Pancreas (tissue), 10 donors: Measurements from ENCODE around the gene GAB1. TPM values are rescaled to one million over a fixed set of nuclear protein-coding genes. Genes with fewer than 3 reads are reported as not detected.
"Not testable (repeated sequence)": the region's sequence is repeated elsewhere in the genome, so short reads cannot be mapped to it uniquely, and the experiment has no call there.

Experiments used
- ATAC-seq, 4 donors: fragments of 200-7000 bp; cut with Tn5 transposase; one replicate each; pipeline versions ENCODE4 v1.8.0 to v1.9.1; 2020; ENCODE audit warnings: mild to moderate bottlenecking in 4 of 4, moderate library complexity in 4 of 4
- DNase-seq, 6 donors: peaks; one replicate each; pipeline ENCODE4 v3.0.0-alpha.2; 2020
- FAIRE-seq: peaks from 2 replicates; lab custom pipeline; 2012; peaks lifted over from hg19 to GRCh38; lab: Jason Lieb, UNC
- H3K27ac ChIP-seq, 4 donors: fragments of 200-600 bp; sonication (generic); 1 replicate in 3 of 4; 2 replicates in 1 of 4; pipeline versions ENCODE4 v1.5.0 to v1.8.0; 2020
- H3K27me3 ChIP-seq, 4 donors: fragments of 200-600 bp; one replicate each; pipeline ENCODE4 v1.8.0; 2021
- H3K36me3 ChIP-seq, 3 donors: fragments of 200-600 bp; sonication (generic) in 1 of 3; one replicate each; pipeline versions ENCODE4 v1.5.0 to v1.8.0; 2020 to 2021
- H3K4me1 ChIP-seq, 3 donors: fragments of 200-600 bp; one replicate each; pipeline ENCODE4 v1.8.0; 2021
- H3K4me3 ChIP-seq, 4 donors: fragments of 200-600 bp; sonication (generic) in 2 of 4; one replicate each; pipeline versions ENCODE4 v1.5.0 to v1.8.0; 2020 to 2021
- H3K9me3 ChIP-seq, 4 donors: fragments of 200-600 bp; one replicate each; pipeline ENCODE4 v1.8.0; 2021
- CTCF ChIP-seq, 4 donors: fragments of 200-600 bp; sonication (generic) in 3 of 4; IDR thresholded peaks; one replicate each; pipeline versions ENCODE4 v1.5.0 to v1.8.0; 2021; ENCODE audit warnings: antibody characterized with exemption in 4 of 4
- whole genome bisulfite sequencing, 2 donors: extraction: QIAGEN DNeasy Blood & Tissue Kit; methylation state at CpG; one replicate each; pipeline ENCODE4 v1.1.7; 2013; 5-methylcytosine and 5-hydroxymethylcytosine counted together
- intact Hi-C, 3 donors: fragments of 100-400 bp; cut with DNase I; formaldehyde crosslinking; loops; one replicate each; pipeline versions ENCODE4 v1.11.1 to v1.14.2; 2022
- polyA plus RNA-seq, 2 donors: library from polyadenylated mRNA; stranded (reverse); fragments of 200-250 nt; gene quantifications; one replicate each; pipeline ENCODE4 v1.2.3, GENCODE V29; 2013
- total RNA-seq, 6 donors: library from RNA; stranded (reverse); fragmentation: NEBNext Ultra II Directional in 4 of 6; extraction: Animal tissue kit (Norgen Biotek cat#: 25700) in 4 of 6; gene quantifications; one replicate each; pipeline versions ENCODE4 v1.2.1 to v1.2.4, GENCODE V29; 2021 to 2023
- donor health status: healthy with polysubstance abuse.
- donor health status: DM: no; HTN: no; CAD: no; lungs with moderate emphysema.
- donor health status: DM: no; HTN: no; CAD: no.
- donor health status: control.
- donor health status: control.
- donor health status: Bipolar disorder and iron deficiency.
- donor health status: DM: yes; HTN: yes; CAD: no.
- donor health status: DM: no; HTN: no; CAD: no.
- donor health status: DM: no; HTN: no; CAD: no.
- donor health status: DM: yes; HTN: yes; CAD: no.

Gene GAB1
- total and polyA plus RNA-seq, 8 donors = 3.0 to 21.2 (median 9.9) TPM

GRCh38 chr4:143346206-143346605, 9.5 kb downstream of the GAB1 start:
- Histone ChIP-seq H3K27me3 (no peaks in the 10 kb centered on the region), H3K9me3 (no peaks in the 10 kb centered on the region), H3K4me3 (no peak overlapping the region), H3K27ac (peak overlapping the region in 2 of 4 donors; percentile 53 to 74), H3K4me1 (peaks cover 5 to 26% (median 12%) of the 10 kb centered on the region in 3 donors), H3K36me3 (no peaks in the 10 kb centered on the region)
- intact Hi-C loops = no loop called here
- DNase-seq = peak in 2 of 6 donors; percentile 16 to 33
- 31 to 42% methylated on average over 2 of the region's 2 CpGs for WGBS, 2 donors
- ATAC-seq = peak; percentile 61 to 93 (median 84)
- TF ChIP-seq CTCF (IDR thresholded peaks at IDR 0.05) = no peak
- no peak for FAIRE-seq

DNA sequence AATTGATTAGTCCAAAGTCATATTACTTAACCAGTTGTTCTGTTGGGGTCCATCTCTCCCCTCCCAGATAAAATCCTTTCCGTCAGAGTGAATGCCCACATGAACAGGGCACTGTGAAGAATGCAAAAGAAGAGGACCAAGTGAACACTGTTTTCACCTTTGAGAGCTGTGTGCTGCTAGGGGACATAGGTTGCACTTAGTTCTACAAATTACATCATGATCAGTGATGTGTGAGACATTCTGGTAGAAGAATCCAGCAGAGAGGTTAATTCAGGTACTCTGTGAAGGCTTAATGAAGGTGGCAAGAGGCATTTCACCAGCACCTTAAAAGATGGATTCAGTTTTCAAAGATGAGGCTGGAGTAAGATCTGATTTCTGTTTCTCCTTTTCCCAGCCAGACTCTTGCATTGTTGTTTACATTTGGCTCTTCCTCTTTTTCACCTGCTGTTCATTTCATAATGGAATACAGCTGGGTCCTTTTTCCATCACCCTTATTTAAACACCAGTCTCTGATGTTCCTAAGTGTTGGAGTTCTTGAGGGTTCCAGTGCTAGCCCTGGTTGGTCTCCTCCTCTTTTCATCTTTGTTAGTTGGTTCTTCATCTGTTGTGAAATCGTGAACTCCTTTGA, 10.9 kb downstream of the GAB1 start:
- no peak for TF ChIP-seq CTCF (IDR thresholded peaks at IDR 0.05)
- no peak for FAIRE-seq
- H3K27ac ChIP-seq = no peak overlapping the region
- no peak for DNase-seq
- intact Hi-C loops = no loop called here
- H3K36me3 ChIP-seq = no peaks in the 10 kb centered on the region
- peaks cover 14 to 40% (median 22%) of the 10 kb centered on the region in 3 donors for H3K4me1 ChIP-seq
- ATAC-seq = no peak
- no peaks in the 10 kb centered on the region for H3K9me3 ChIP-seq
- no peaks in the 10 kb centered on the region for H3K27me3 ChIP-seq
- H3K4me3 ChIP-seq = no peak overlapping the region
- 92 to 93% methylated on average over 2 of the region's 2 CpGs for WGBS, 2 donors

- Histone ChIP-seq H3K36me3 (no peaks in the 10 kb centered on the region), H3K9me3 (no peaks in the 10 kb centered on the region), H3K4me3 (no peak overlapping the region), H3K27me3 (no peaks in the 10 kb centered on the region), H3K4me1 (peaks cover 17 to 48% (median 29%) of the 10 kb centered on the region in 3 donors), H3K27ac (no peak overlapping the region)
- intact Hi-C loops = no loop called here
- no peak for FAIRE-seq
- TF ChIP-seq CTCF (IDR thresholded peaks at IDR 0.05) = no peak
- no peak for DNase-seq
- WGBS, 2 donors = 73 to 81% methylated on average over 7 of the region's 7 CpGs
- ATAC-seq = no peak
Observed at GRCh38 chr4:143348233-143349077, 11.8 kb downstream of the GAB1 start.

DNA sequence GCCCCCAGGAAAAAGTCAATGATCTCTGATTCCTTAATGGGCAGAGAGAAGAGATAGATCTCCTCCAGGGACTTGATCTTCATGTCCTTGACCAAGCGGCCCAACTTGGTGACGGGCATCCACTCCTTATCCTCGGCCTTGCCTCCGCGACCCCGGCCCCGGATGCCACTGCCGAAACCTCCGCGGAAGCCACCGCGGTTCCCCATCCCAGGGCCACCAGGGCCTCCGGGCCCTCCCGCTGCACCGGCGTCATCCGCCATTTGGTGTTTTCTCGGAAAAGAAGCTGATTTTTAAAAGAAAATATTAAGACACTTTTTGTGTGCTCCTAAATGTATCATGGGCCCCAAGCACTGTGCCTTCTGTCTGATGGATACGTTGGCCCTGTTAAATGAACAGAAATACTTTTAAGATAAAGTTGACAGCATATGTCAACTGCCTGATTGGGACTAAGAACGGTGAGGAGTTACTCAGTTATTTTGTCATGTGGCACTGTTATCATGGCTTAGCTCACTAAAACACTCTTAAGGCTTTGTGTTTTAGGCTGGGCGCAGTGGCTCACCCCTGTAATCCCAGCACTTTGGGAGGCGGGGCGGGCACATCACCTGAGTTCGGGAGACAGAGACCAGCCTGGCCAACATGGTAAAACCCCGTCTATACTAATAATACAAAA, 13.3 kb downstream of the GAB1 start:
- H3K36me3 ChIP-seq, H3K4me3 ChIP-seq, FAIRE-seq, H3K27ac ChIP-seq, H3K27me3 ChIP-seq, H3K9me3 ChIP-seq, ATAC-seq, intact Hi-C loops: not testable (repeated sequence)
- peaks cover 16 to 43% (median 31%) of the 10 kb centered on the region in 3 donors for H3K4me1 ChIP-seq
- 95 to 97% methylated on average over 25 of the region's 25 CpGs for WGBS, 2 donors
- DNase-seq = peak in 1 of 6 donors; percentile 22

GRCh38 chr4:143351149-143351691, 14.5 kb downstream of the GAB1 start:
- no peak for TF ChIP-seq CTCF (IDR thresholded peaks at IDR 0.05)
- DNase-seq (peak in 1 of 6 donors; percentile 42), FAIRE-seq (no peak), ATAC-seq (no peak)
- WGBS, 2 donors = 93% methylated on average over 20 of the region's 20 CpGs
- no peaks in the 10 kb centered on the region for H3K9me3 ChIP-seq
- no peaks in the 10 kb centered on the region for H3K27me3 ChIP-seq
- H3K4me1 ChIP-seq = peaks cover 28 to 45% (median 38%) of the 10 kb centered on the region in 3 donors
- no peaks in the 10 kb centered on the region for H3K36me3 ChIP-seq
- no peak overlapping the region for H3K4me3 ChIP-seq
- intact Hi-C loops = no loop called here
- peak overlapping the region in 1 of 4 donors; percentile 45 for H3K27ac ChIP-seq
